22Rv1 (cell line): ENCODE data around the gene EXOC4.

Experiments
- CTCF ChIP-seq: fragments of 450-650 bp; IDR thresholded peaks from 2 replicates; pipeline ENCODE4 v1.5.1; 2017; ENCODE audit warnings: mild to moderate bottlenecking
- ZFX ChIP-seq: fragments of 450-650 bp; IDR thresholded peaks from 2 replicates; pipeline ENCODE4 v1.6.1; 2017; ENCODE audit warnings: antibody characterized with exemption, borderline replicate concordance

DNA sequence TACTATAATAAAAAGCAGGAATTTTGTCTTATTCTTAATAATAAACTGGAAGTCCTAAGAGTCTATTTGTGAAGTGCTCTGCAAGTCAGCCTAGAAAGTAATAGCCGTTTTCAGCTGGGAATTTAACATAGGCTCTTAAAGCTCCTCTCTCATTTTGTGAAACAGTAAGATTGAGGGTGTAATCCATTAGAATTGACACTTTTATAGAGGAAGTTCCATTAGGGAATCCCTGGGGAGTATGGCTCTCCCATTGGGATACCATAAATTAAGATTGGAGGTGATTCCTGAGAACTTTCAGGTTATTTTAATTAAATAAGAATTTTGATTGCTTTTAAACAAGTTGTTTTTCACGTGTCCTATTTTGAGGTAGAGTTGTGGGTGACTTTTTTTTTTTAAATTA is 68.0 kb downstream of the EXOC4 start:
- TF ChIP-seq CTCF (no peak), ZFX (no peak)
